GF-D8 (cell line): ENCODE data around the gene RNF214.

Source experiments
- DNase-seq: peaks from one replicate; lab custom pipeline; 2025; lab: John Stamatoyannopoulos, UW

Gene RNF214

DNA sequence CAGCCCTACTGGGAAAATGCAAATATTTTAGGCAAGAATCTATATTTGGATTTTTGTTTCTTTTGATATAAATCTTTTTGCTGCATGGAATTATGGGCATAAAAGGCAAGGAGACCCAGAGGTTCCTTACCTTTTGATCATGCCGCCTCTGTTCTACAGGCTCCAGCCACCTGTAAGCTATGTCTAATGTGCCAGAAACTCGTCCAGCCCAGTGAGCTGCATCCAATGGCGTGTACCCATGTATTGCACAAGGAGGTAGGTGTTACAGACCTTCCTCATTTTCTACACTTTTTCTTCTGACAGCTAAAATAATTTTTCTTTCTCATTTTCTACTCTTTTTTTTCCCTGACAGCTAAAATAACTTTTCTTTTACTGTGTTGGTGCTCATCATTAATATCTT is 50.5 kb downstream of the RNF214 start:
- no peak for DNase-seq

DNA sequence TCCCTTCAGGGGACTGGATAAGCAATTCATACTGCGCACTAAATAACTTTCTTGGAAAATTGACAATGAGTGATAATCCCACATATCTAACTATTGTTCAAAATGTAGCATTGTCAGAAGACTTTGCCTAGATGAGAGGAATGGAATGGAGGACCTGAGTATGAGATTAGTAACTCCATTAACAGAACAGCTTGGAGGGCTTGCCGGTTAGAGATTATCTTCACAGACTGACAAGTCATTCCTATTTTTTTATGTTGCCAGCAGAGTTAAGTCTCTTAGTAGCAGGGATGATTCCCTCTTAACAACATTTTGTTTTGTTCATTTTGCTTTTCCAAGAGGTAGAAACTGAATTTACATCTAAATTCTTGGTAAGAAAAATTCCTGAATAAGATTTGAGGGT is 51.6 kb downstream of the RNF214 start:
- DNase-seq: no peak

DNA sequence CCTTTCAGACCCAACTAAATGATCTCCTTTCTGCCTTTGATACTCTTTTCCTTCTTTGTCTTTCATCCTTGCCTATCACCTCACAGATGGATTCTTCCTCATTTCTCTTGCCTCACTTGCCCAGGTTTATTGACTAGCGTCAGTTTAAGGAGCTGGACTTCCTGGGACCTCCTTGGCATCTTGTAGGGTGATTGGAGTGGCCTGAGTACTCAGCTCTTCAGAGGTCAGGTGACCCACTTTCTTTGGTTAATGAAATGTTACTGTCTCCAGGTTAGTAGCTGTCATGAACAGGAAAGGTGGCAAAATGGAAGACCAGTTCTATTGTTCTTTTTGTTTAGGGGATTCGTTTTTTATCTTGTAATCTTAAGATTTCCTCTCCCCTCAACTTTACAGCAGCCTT is 54.1 kb downstream of the RNF214 start:
- no peak for DNase-seq

DNA sequence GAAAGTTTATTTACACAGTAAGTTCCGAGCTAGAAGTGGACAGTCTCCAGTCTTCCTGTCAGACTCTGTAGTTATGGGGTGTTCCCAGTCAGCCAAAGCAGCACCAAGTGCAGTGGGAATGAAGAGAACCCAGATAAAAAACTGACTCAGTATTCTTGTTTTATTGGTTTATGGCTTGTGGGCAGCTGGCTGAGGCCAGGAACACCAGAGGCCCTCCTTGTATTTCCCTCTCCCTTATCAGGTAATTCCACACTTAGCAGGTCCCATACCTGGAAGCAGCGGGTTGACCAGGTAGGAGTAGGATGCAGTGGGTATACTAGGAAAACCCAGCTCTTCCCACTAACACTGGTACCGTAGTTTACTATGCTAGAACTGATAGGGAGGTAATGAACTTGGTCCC is 55.2 kb downstream of the RNF214 start:
- DNase-seq: no peak

DNA sequence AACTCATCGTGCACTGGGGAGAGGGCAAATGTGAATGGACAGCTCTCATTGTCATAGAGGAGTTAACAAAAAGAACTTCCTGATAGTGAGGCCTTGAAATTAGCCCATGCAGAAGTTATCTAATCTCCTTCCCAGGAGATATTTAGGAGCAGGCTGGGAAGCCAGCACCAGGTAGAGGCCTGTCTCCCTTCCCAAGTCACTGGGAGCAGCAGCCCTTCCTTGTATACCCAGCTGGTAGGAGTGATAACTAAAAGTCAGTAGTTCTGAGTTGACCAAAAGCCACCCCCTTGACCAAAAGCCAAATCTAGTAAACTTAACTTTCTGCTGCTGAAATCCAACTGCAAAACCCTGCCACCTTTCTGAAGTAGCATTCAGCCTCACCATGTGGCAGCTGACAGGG is 57.3 kb downstream of the RNF214 start:
- no peak for DNase-seq

DNA sequence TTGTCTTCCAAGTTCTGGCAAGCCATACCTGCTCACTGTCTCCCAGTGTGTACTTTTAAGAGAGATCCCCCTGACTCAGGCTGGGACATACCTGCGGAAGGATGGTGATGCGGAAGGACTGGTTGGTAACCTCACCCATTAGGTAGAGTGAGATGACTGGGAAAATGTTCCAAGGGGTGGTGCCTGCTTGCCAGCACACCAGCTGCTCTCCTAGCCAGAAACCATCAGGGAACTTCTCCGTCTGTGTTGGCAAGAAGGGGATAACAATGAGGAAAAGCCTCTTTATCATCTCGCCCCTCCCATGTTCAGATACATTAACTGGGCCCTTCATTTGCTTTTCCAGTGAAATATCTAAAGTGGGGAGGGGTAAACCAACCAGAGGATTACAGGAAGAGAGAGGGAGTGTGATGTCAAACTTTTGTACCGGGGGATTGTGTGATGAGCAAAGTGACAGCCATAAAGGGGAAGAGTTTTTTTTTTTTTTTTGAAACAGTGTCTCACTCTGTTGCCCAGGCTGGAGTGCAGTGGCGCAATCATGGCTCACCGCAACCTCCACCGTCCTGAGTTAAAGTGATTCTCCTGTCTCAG is 58.4 kb downstream of the RNF214 start, which contains the start of gene BACE1-AS:
BACE1-AS (plus strand) TSS at position 538 of the 588 bp plus-strand sequence.
- DNase-seq: no peak

DNA sequence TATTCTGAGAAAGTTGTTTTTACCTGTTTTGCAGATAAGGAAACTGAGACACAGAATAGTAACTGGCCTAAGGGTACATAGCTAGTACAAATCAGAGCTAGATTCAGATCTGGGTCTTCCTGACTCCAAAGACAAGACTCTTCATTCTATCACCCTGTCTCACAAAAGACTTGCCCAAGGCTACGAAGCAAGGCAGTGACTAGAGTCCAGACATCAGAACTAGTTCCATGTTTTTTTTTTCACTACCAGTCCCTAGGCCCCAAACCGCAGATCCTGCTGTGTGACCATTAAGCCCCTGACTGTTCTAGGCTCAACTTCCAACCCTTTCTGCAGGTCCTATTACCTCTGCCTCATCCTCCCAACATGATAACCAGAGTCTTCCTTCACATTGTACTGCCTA is 60.1 kb downstream of the RNF214 start:
- no peak for DNase-seq

DNA sequence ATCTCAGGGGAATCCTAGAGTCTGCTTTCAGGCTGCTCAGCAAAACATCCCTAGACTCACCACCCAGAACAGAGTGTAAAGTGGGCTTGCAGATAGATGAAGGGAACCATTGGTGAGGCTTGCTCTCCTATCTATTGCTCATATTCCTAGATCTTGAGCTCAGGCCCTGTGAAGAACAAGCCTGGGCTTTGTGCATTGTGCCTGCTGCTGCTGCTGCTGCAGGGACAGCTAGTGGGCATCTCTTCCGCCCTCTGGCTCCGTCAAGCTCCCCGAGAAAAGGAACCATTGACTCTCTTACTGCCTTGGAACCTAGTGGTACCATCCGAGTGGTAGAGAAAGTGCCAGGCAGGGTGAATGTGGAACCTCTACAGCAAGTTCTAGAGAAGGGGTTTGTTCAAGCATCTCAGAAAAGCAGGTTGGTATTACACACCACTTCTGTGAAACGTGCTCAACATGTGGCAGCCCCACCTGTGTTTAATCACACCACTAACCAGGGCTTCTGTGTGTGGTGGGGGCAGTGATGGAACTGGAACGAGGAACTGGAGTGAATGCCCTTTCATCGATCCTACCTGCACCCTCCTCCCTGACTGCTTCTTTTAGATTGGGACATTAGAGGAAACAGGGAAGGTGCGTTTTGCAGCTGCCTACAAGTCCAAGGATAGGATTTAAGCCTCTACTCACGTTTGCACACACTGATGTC is 63.1 kb downstream of the RNF214 start:
- DNase-seq: no peak

DNA sequence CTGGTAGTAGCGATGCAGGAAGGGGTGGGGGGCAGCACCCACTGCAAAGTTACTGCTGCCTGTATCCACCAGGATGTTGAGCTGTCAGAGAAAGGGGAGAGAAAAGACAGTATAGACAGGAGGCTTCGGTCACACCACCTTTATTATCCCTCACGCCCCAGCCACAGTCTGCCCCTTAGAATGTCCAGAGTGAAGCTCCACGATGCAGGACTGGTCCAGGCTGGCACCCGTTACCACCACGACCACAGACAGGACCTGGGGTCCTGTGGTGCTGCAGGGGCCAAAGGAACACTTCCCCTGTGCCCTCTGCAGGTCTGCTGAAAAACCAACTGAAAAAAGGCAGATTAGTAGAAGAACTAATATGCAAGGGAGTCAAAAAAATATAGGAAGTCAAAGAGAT is 64.4 kb downstream of the RNF214 start:
- no peak for DNase-seq

DNA sequence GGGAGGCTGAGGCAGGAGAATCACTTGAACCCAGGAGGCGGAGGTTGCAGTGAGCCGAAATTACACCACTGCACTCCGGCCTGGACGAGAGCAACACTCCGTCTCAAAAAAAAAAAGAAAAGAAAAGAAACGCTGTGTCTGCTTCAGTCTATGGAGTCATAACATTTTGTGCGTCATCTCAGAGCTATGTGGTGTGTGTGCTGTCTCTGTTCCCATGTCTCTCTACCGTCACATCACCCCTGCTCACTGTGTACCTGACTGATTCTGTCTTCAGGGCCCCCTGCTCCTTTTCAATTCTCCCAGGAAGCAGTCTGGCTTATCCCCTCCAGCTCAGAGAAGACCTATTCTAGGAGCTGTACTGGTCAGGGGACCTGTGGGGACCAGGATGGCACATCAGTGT is 65.7 kb downstream of the RNF214 start:
- DNase-seq: no peak

DNA sequence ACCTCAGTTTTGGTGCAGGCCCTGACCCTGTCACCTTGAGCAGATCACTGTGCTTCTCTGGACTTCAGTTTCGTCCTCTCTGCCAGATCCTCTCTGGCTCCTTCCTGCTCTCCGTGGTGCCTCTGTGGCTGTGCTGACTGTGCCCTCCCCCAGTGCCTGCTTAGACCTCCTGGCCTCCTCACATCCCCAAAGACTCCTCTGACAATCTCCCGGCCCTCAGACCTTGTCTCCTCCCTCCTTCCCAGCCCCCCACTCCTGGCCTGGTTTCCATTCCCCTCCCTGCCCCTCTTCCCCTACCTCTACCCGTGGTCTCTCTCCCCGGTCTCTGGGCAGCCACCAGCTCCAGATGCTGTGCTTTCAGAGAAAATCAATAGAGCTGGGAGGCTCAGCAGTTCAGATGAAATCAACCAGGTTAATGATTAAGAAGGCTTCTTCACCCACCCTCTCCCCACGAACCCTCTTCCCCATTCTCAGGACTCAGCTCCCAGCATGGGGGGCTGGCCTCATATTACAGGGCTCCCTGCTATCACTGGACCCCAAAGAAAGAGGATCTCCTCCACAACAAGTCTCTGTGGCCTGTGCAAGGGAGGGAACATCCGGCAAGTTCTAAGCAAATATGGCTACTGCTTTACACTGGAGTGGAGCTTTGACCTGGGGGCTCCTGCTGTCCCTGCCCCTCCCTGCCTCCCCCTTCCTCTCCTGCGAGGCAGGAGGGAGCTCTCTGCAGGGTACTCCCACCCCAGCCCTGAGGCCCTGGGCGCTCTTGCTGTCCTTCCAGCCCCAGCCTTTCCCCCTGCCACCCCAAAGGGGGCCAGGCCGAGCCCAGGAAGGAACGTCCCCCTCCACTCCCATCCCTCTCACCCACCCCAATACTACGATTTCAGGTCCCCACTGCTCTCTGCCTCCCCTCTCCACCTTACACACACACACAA is 67.1 kb downstream of the RNF214 start:
- DNase-seq: no peak

DNA sequence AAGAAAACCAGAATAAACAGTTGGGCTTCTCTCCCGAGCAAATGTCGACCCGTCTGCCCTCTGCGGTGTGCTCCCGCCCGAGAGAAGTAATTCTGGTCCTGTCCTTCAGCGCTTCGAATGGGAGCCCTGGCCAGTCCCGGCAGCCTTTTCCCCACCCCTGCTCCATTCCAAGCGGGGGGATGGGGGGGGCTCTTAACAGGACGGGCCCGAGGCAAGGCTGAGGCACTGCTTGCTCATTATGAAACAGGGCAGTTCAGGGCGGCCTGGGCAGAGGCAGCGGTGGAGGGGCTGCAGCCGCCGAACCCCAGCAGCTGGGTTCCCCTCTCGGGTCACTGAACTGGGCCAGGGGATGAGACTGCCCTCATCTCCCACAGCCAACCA is 67.8 kb downstream of the RNF214 start:
- no peak for DNase-seq

DNA sequence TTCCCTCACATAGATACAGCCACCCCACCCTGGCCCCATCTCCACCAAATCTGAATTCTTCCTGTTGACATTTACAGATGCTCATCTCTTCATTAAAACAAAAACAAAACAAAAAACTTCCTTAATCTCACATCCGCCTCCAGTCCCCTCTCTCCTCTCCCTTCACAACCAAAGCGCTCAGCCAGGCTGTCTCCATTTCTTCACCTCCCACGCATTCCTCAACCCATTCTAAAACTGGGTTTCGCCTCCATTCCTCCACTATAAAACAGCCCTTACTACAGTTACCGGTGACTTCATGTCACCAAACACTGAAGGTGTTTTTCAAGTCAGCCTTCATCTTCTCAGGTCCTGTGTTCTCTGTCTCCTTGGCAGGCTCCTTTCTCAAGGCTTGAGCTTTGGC is 68.3 kb downstream of the RNF214 start:
- no peak for DNase-seq

DNA sequence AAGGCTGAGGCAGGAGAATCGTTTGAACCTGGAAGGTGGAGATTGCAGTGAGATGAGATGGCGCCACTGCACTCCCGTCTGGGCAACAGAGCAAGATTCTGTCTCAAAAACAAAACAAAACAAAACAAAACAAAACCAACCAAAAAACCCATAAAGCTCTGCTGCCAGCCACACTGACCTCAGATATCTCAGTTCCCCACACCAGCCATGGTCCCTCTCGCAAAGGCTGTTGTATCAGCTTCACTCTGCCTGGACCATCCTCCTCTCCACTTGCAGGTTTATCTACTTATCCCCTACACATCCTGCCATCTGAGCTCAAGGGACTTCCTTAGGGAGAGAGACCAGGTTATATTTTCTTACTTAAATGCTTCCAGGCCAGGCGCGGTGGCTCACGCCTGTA is 69.8 kb downstream of the RNF214 start:
- no peak for DNase-seq

DNA sequence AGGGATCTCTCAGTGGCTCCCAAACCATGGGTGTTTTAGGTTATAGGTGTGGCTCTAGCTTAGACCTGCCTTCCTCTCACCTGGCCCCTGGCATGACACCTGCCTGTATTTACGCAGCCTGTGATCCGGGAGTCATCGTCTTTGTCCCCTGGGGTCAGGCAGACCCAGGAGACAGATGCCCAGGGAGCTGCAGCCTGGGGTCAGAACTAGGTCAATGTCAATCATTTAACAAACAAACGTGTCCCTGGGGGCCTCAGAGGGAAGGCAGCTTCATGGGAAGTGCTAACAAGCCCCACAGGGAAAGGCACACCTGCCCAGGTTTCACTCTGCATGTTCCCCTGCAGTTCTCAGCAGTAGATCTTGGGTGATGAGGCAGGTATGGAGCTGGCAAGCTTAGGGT is 70.6 kb downstream of the RNF214 start:
- no peak for DNase-seq

DNA sequence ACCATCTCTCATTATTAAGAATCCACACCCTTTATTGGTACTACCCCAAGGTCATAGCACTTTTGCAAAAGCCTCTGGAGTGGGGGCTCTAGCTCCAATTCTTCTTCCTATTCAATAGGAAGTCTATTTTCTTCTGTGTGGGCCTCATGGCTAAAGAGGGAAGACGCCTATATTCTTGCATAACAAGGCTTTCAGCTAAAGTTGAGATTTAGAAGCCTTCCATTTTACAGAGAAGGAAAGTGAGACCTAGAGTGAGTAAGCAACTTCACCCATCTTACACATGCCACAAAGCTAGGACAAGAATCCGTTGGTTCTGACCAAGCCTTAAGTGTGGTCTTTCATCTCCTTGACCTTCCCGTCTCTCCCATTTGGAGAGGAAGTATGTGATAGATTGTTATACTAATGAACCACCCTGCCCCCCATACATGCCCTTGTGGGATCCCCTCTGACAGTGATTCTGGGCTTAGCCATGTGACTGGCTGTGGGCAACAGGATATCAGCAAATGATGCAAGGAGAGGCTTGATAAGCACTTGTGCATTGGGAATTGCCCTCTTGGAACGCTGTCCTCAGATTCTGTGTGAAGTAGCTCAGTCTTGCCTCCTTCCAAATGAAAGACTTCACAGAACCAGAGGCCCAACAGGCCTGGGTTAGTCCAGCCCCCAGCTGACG is 71.3 kb downstream of the RNF214 start:
- DNase-seq: no peak

DNA sequence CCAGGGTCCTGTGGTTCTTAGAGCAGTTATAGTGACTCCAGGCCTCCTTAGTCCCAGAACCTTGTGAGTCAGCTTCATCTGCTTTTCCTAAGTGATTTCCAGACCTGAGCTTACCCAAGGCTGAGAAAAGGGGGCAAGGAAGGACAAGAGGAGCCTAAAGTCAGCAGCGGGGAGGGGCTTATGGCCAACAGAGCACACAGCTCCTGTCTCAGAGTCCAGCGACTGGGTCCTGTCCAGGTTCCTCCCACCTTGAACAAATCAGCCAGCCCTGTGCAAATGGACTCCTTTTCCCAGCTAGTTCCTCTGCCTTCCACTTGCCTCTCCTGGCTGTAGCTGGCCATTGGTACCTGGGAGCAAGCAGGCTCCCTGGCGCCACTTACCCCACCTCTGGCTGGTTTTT is 72.7 kb downstream of the RNF214 start:
- no peak for DNase-seq

DNA sequence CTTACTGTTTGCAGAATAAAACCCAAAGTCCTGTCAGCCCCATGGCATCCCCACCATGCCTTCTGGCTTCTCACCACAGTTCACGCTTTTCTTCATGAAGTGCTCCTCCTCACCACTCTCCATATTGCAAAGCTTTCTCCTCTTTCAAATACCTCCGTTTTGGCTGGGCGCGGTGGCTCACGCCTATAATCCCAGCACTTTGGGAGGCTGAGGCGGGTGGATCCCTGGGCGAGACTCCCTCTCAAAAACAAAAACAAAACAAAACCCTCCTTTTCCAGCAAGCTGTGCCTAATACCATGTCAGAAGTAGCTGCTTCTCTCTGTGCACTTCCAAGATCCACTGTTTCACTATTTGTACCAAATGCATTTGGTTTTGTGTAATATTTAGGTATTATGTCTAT is 76.8 kb downstream of the RNF214 start:
- no peak for DNase-seq

DNA sequence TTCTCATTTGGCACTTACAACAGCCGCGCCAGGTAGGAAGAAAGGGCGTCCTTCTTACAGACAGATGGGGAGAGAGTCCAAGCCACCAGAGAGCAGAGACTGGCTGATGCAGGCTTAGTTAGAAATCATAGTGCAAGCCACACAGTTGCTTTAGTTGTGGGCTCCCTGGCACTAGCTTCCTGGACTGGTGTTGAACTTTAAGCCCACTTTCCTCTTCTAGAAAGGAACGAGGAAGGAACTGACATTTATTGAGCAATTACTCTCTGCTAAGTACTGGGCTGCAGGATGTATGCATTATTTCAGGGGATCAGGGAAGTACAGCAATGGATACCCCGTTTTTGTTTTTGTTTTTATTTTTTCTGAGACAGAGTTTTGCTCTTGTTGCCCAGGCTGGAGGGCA is 80.6 kb downstream of the RNF214 start:
- peak; percentile 47 for DNase-seq

DNA sequence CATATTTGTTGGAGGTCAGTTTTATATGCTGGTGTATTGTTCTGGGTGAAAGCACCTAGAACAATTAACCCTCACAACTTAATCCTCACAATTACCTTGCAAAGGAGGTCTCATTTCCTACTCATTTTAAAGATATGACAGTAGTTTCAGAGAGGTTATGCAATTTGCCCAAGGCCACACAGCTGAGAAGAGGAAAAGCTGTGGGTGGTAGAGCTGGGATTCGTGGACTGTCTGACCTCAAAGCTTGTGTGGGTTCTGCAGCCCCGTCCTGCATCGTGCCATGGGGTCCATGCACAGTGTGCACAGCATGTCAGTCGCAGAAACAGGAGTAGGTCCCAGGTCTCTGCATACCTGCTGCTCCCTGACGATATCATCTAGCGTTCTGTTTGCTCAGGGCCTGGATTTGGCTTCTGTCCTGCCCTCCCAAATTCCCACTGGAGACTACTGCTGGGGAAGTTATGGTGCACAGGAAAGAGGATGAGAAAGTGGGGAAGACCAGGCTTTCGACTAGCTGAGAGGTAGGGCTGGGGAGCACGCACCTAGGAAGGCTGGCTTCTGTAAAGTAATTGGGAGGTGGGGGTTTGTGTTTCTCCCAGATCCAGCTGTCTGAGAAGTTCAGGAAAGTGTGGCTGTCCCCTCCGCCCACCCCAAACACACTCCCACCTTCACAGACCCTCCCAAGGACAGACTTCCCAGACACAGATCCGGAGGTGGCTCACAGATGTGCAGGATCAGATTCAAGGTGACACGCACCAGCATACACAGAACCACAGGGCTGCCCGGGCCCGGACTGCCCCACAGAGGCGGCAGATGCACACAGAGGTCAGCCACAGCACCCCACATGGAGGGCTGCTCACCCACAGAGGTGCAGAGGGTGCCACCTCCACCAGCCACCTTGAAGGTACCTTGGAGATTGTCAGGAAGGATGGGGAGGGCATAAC is 81.6 kb downstream of the RNF214 start:
- no peak for DNase-seq

DNA sequence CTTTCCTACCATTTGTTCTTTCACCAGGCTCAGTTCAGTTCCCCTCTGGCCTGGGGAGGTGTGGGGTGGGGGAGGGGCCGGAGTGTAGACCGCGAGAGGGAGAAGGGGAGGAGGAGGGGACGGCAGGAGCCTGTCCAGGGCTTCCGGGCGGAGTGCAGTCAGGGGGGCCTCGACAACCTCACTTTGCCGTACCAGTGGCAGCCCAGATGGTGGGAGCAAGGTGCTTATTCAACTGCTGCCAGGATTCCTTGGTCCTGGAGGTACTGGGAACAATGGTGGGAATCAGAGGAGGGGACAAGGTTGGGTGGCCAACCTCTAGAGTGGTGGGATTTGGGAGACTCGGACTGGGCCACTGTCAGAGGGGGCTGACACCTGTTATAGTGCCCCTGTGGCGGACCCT is 82.4 kb downstream of the RNF214 start:
- DNase-seq: no peak
